GM23338 (cell line): Measurements from ENCODE around the gene CASP8. TPM values are rescaled to one million over a fixed set of nuclear protein-coding genes. Genes with fewer than 3 reads are reported as not detected.

Experiments used
- ATAC-seq: fragments of 200-7000 bp; cut with Tn5 transposase; 3 replicates; pipeline ENCODE4 v1.9.1; 2020
- DNase-seq: peaks from one replicate; pipeline ENCODE4 v3.0.0-alpha.2; 2015; ENCODE audit warnings: low spot score
- H2AFZ ChIP-seq: fragments of 200-600 bp; sonication (generic); 2 replicates; pipeline ENCODE4 v1.8.0; 2016; ENCODE audit warnings: antibody characterized with exemption, mild to moderate bottlenecking, moderate library complexity
- H3F3A ChIP-seq: fragments of 200-600 bp; sonication (generic); replicated peaks from 2 replicates; pipeline ENCODE4 v1.8.0; 2017; ENCODE audit warnings: antibody characterized with exemption, mixed run types, low read depth
- H3K27ac ChIP-seq: fragments of 200-600 bp; sonication (generic); 2 replicates; pipeline ENCODE4 v1.6.1; 2016; ENCODE audit warnings: low read depth
- H3K27me3 ChIP-seq: fragments of 200-600 bp; sonication (generic); 2 replicates; pipeline ENCODE4 v1.8.0; 2016; ENCODE audit warnings: mild to moderate bottlenecking, mixed run types, moderate library complexity; ENCODE audit not compliant: insufficient read depth
- H3K36me3 ChIP-seq: fragments of 200-600 bp; sonication (generic); 2 replicates; pipeline ENCODE4 v1.8.0; 2016; ENCODE audit warnings: mild to moderate bottlenecking; ENCODE audit not compliant: insufficient read depth
- H3K4me1 ChIP-seq: fragments of 200-600 bp; sonication (generic); 2 replicates; pipeline ENCODE4 v1.8.0; 2016; ENCODE audit warnings: mild to moderate bottlenecking, moderate library complexity; ENCODE audit not compliant: insufficient read depth
- H3K4me2 ChIP-seq: fragments of 200-600 bp; sonication (generic); 2 replicates; pipeline ENCODE4 v1.7.1; 2017; ENCODE audit warnings: mixed run types
- H3K4me3 ChIP-seq: fragments of 200-600 bp; sonication (generic); 2 replicates; pipeline ENCODE4 v1.6.1; 2016; ENCODE audit warnings: mixed run types
- H3K79me2 ChIP-seq: fragments of 200-600 bp; sonication (generic); replicated peaks from 2 replicates; pipeline ENCODE4 v1.8.0; 2017; ENCODE audit warnings: mild to moderate bottlenecking; ENCODE audit not compliant: insufficient read depth
- H3K9me2 ChIP-seq: fragments of 200-600 bp; sonication (generic); 2 replicates; pipeline ENCODE4 v1.8.0; 2017; ENCODE audit not compliant: insufficient read depth
- H4K20me1 ChIP-seq: fragments of 200-600 bp; sonication (generic); replicated peaks from 2 replicates; pipeline ENCODE4 v1.8.0; 2017; ENCODE audit warnings: mild to moderate bottlenecking; ENCODE audit not compliant: insufficient read depth
- H3K27ac Mint-ChIP-seq: 2 replicates; pipeline ENCODE4 v1.8.0; 2020; ENCODE audit warnings: inconsistent platforms, mild to moderate bottlenecking, moderate library complexity, mixed read lengths
- H3K27me3 Mint-ChIP-seq: 3 replicates; pipeline ENCODE4 v1.8.0; 2022; ENCODE audit warnings: low read depth, mild to moderate bottlenecking, moderate library complexity, mixed read lengths, inconsistent platforms; ENCODE audit not compliant: insufficient read depth, poor library complexity
- H3K36me3 Mint-ChIP-seq: 3 replicates; pipeline ENCODE4 v1.8.0; 2021; ENCODE audit warnings: low read depth, mild to moderate bottlenecking, inconsistent platforms, moderate library complexity, mixed read lengths
- H3K4me1 Mint-ChIP-seq: 3 replicates; pipeline ENCODE4 v1.8.0; 2020; ENCODE audit warnings: mild to moderate bottlenecking, inconsistent platforms, mixed read lengths
- H3K4me3 Mint-ChIP-seq: 3 replicates; pipeline ENCODE4 v1.8.0; 2021; ENCODE audit warnings: moderate library complexity, mild to moderate bottlenecking, inconsistent platforms, mixed read lengths
- H3K9me3 Mint-ChIP-seq: 3 replicates; pipeline ENCODE4 v1.8.0; 2020; ENCODE audit warnings: moderate library complexity, mild to moderate bottlenecking, inconsistent platforms, mixed read lengths
- CREB1 ChIP-seq: fragments of 250-450 bp; sonication (Bioruptor Pico); IDR thresholded peaks from 2 replicates; pipeline ENCODE4 v1.5.0; 2020; ENCODE audit warnings: low read depth, mild to moderate bottlenecking, moderate library complexity
- CTCF ChIP-seq, 2 experiments: fragments of 200-600 bp in 1 of 2; sonication (generic) in 1 of 2; conservative IDR thresholded peaks; 2 replicates each; pipeline versions ENCODE4 v1.5.1 to v1.6.1; 2016 to 2017; ENCODE audit warnings: antibody characterized with exemption in 2 of 2, low read depth in 2 of 2, mild to moderate bottlenecking in 2 of 2, moderate library complexity in 1 of 2
- ETS1 ChIP-seq: IDR thresholded peaks from 2 replicates; pipeline ENCODE4 v1.6.1; 2016; ENCODE audit warnings: antibody characterized with exemption
- EZH2 ChIP-seq: fragments of 200-600 bp; sonication (generic); IDR thresholded peaks from one replicate; pipeline ENCODE4 v1.8.0; 2017; ENCODE audit warnings: antibody characterized with exemption, mild to moderate bottlenecking, low read depth; ENCODE audit not compliant: unreplicated experiment
- EZH2phosphoT487 ChIP-seq: fragments of 200-600 bp; sonication (generic); IDR thresholded peaks from one replicate; pipeline ENCODE4 v1.8.1; 2018; ENCODE audit warnings: antibody characterized with exemption; ENCODE audit not compliant: unreplicated experiment
- JUNB ChIP-seq: IDR thresholded peaks from one replicate; pipeline ENCODE4 v1.6.1; 2016; ENCODE audit warnings: antibody characterized with exemption; ENCODE audit not compliant: unreplicated experiment
- NANOG ChIP-seq: IDR thresholded peaks from 2 replicates; pipeline ENCODE4 v1.6.1; 2016; ENCODE audit warnings: antibody characterized with exemption, borderline replicate concordance
- POLR2AphosphoS5 ChIP-seq: IDR thresholded peaks from 2 replicates; pipeline ENCODE4 v1.6.1; 2016; ENCODE audit warnings: antibody characterized with exemption, low read depth
- ZNF462 ChIP-seq: fragments of 250-450 bp; sonication (Bioruptor Pico); IDR thresholded peaks from 2 replicates; pipeline ENCODE4 v1.5.0; 2020; ENCODE audit warnings: mild to moderate bottlenecking, moderate library complexity
- polyA plus RNA-seq: library from polyadenylated mRNA; unstranded; fragments of >200 nt; fragmentation: Nextera tagmentation; extraction: Ambion mirVana; gene quantifications from 2 replicates; pipeline ENCODE4 v1.2.1, GENCODE V29; 2016
- total RNA-seq: library from RNA; depleted of rRNA; stranded (reverse); fragments of >200 nt; shearing (Covaris generic); gene quantifications from 2 replicates; pipeline ENCODE4 v1.2.3, GENCODE V29; 2014

CASP8 gene
- total and polyA plus RNA-seq, 2 experiments from 2014 or later: 2.3 to 3.6 TPM

GRCh38 chr2:201266629-201267028 is 6.3 kb downstream of the CASP8 start:
- Mint-ChIP-seq H3K27ac (no peak overlapping the region), H3K27me3 (peaks cover 4% of the 10 kb centered on the region), H3K36me3 (no peaks in the 10 kb centered on the region), H3K9me3 (no peaks in the 10 kb centered on the region; the same call in 2 of the 3 replicates), H3K4me1 (no peaks in the 10 kb centered on the region), H3K4me3 (no peak overlapping the region)
- DNase-seq: no peak
- no peaks in the 10 kb centered on the region for H3K27me3 ChIP-seq
- H4K20me1 ChIP-seq: no peaks in the 10 kb centered on the region
- no peaks in the 10 kb centered on the region for H3K9me2 ChIP-seq
- no peak for ATAC-seq
- no peaks in the 10 kb centered on the region for H3F3A ChIP-seq
- H3K36me3 ChIP-seq: no peaks in the 10 kb centered on the region
- no peak overlapping the region for H3K4me3 ChIP-seq
- no peaks in the 10 kb centered on the region for H3K79me2 ChIP-seq
- H3K4me1 ChIP-seq: no peaks in the 10 kb centered on the region
- no peak overlapping the region for H2AFZ ChIP-seq
- no peak overlapping the region for H3K27ac ChIP-seq
- H3K4me2 ChIP-seq: no peak overlapping the region
- no peak for TF ChIP-seq POLR2AphosphoS5
- no peak for TF ChIP-seq CREB1 (CRISPR knock-in tag)
- no peak for TF ChIP-seq ETS1
- TF ChIP-seq NANOG: no peak
- TF ChIP-seq JUNB: no peak
- no peak for TF ChIP-seq ZNF462
- no peak for TF ChIP-seq EZH2phosphoT487
- no peak for TF ChIP-seq EZH2
- TF ChIP-seq CTCF (conservative IDR thresholded peaks at IDR 0.05; ENCODE audit: low read depth in 2 of 2): no peak
